ENCODE measurements around the gene BET1.

BET1 gene

GRCh38 chr7:94011714-94012353, 7.7 kb upstream of the BET1 start:
- no peak for DNase-seq

- no peak for DNase-seq
These were observed 4.4 kb upstream of the BET1 start for GRCh38 chr7:94008537-94008936.

DNA sequence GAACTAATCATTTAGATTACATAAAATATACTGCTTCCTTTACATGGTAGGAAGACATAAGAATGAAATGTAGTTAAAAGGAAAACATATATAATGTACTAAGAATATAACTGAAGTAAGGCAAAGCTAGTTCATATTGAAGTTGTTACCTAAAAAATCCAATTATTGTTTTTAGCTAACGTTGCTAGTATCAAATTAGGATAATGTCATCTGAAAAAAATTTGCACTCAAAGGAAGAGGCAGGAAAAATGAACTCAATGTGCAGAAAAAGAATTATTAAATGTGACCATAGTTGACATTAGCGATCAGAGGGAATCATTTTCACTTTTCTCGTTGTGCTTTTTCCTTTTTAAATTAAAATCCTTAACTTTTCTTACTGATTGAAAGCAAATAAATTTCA, 1.6 kb upstream of the BET1 start:
- DNase-seq, result no peak

GRCh38 chr7:94003446-94004023, 620 bp downstream of the BET1 start:
- no peak for DNase-seq

GRCh38 chr7:94001396-94001795, 2.8 kb downstream of the BET1 start:
- DNase-seq, result no peak

- no peak for DNase-seq
These were observed 6.3 kb downstream of the BET1 start for GRCh38 chr7:93997868-93998267.

DNA sequence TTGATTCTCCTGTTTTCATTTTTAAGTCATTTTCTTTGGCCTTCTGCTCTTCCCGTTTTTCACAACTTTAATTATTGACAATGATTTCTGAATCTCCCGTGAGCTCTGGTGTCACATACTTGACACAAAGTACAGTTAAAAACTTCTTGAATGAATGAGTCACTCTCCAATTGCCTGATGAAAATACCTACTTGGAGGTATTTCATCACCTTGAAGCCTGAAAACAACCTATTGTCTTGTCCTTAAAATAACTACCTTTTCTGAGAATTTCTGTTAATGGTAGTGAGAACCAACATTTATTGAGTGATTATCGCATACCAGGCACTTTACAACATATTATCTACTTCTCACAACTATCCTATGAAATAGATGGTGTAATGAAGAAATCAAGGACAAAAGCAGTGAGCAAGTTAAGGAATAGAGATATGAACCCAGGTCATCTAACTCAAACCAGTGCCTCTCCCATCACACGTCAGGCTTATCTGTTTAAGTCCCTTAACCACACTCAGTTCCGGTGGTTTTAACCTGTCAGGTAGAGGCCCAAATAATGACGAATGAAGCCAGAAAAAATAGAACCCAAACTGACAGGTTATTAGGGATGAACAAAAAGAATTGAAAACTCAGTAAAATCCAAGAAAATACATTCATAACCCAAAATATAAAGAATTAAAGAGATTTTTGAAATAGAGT, 11.6 kb downstream of the BET1 start:
- DNase-seq, result no peak

GRCh38 chr7:93987297-93987696, 16.9 kb downstream of the BET1 start:
- no peak for DNase-seq

GRCh38 chr7:93985101-93985500, 19.1 kb downstream of the BET1 start:
- DNase-seq, result no peak

- DNase-seq, result no peak
These were observed 20.1 kb downstream of the BET1 start for GRCh38 chr7:93984024-93984423.

- no peak for DNase-seq
These were observed 22.7 kb downstream of the BET1 start for GRCh38 chr7:93981480-93981874.

DNA sequence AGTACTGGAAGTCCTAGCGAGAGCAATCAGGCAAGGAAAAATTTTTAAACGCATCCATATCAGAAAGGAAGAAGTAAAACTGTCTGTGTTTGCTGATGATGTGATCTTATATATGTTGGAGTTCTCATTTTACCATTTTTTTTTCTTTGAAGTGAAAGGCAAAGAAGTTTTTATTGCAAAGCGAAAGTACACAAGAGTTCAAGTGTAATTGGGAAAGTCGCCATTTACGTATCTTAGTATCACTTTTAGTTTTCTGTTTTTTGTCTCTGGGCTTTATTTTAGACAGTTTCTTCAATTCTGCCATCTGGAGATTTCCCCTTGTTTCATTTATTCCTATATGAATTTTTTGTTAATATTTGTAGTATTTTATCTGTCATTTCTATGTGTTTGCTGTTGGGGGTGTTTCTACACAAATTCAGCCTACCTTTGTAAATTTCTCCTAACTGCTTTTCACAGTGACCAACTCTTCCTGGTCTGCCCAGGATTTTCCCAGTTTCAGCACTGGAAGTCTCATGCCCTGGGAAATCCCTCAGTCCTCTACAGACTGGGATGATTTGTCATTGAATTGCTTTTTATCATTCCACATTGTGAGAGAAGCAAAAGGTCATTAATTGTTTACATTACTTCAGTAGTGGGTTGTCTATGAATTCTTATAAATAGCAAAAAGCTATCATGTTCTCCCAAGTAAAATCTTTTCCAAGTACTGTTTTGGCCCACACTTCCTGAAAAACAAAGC, 23.2 kb downstream of the BET1 start:
- no peak for DNase-seq

GRCh38 chr7:93977211-93977950, 26.8 kb downstream of the BET1 start:
- no peak for DNase-seq

DNA sequence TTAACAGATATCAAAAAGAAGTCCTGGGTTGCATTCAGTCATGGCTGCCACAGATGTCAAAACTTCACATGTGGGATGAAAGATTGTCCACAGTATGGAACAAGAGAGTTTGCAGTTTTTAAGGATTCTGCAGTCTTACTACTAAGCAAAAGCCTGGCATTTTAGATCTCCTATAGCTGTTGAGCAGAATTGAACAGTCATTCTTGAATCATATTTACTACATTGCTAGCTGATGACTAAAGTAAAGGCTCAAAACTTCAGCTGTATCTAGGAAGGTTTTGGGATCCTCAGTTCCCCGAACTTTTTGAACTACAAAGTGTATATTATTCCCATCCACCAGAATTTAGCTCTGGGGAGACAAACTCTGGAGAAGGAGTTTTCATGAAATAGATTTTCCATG, 31.0 kb downstream of the BET1 start:
- no peak for DNase-seq

DNA sequence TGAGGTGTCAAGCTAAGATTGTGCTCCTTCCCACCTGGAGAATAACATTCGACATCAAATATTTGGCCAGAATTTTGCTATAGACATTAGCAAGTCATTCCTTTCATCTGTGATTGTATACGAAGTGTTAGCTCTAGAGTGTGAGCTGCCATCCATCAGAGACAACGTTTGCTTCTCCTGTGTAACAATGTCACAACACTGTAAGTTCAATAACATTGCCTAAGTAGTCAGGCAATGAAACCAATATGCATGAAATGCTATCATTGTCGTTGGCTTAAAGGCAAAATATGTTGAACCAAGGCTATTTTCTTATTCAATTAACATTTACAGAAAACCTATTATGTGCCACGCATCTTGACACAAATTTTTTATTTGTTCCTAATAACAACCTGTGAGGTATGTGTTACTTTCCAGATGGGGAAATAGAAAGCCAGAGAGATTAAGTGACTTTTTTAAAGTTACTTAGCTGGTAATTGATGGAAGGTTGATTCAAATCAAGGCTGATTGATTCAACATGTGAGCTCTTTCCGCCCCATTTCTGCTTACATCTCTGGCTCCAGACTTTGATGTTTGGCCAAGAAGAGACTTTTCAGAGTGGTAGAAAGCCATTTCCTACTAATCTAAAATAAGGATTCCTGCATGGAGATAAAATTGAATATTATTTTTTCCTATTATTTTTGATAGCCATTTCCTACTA, 32.0 kb downstream of the BET1 start:
- DNase-seq, result no peak

GRCh38 chr7:93968911-93969620, 35.1 kb downstream of the BET1 start:
- no peak for DNase-seq

DNA sequence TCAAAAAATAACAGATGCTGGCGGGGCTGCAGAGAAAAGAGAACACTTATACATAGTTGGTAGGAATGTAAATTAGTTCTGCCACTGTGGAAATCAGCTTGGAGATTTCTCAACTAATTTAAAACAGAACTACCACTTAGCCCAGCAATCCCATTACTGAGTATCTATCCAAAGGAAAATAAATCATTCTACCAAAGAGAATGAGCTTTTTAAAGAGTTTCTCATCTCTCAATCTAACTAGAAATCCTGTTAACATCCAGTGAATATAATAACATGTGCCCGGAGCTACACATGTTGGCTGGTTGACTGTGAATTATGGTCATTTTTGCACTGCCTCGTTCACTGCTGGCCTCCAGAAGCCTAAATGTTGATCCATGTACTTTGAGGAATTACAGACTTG, 39.3 kb downstream of the BET1 start:
- DNase-seq, result no peak

- no peak for DNase-seq
These were observed 39.9 kb downstream of the BET1 start for GRCh38 chr7:93964262-93964661.

GRCh38 chr7:93960986-93961385, 43.2 kb downstream of the BET1 start:
- DNase-seq, result no peak

GRCh38 chr7:93958651-93959050, 45.5 kb downstream of the BET1 start:
- DNase-seq, result no peak

GRCh38 chr7:93958216-93958615, 45.9 kb downstream of the BET1 start:
- DNase-seq, result no peak

GRCh38 chr7:93957767-93958166, 46.4 kb downstream of the BET1 start:
- DNase-seq, result no peak

Measured in right forelimb (tissue), 1 donor.